ENCODE measurements around the gene UNC50. TPM values are rescaled to one million over a fixed set of nuclear protein-coding genes. Genes with fewer than 3 reads are reported as not detected.

The UNC50 gene
- total and polyA plus RNA-seq, 2 experiments from 2014 or later = 38.7 to 49.4 TPM

- Mint-ChIP-seq H3K27ac (no peak overlapping the region), H3K4me1 (no peaks in the 10 kb centered on the region), H3K9me3 (no peaks in the 10 kb centered on the region; the same call in 2 of the 3 replicates), H3K4me3 (no peak overlapping the region), H3K36me3 (ENCODE audit: low read depth) (no peaks in the 10 kb centered on the region), H3K27me3 (ENCODE audit: insufficient read depth, low read depth, poor library complexity) (no peaks in the 10 kb centered on the region)
- no peaks in the 10 kb centered on the region for H3K4me1 ChIP-seq (ENCODE audit: insufficient read depth)
- H3K4me2 ChIP-seq = no peak overlapping the region
- no peak overlapping the region for H2AFZ ChIP-seq
- H3K27me3 ChIP-seq (ENCODE audit: insufficient read depth) = no peaks in the 10 kb centered on the region
- no peaks in the 10 kb centered on the region for H4K20me1 ChIP-seq (replicated peaks; ENCODE audit: insufficient read depth)
- no peak for TF ChIP-seq EZH2phosphoT487 (IDR thresholded peaks at IDR 0.05; ENCODE audit: unreplicated experiment)
- no peak for TF ChIP-seq JUNB (IDR thresholded peaks at IDR 0.05; ENCODE audit: unreplicated experiment)
- TF ChIP-seq ZNF114 (CRISPR knock-in tag; IDR thresholded peaks at IDR 0.05) = no peak
- TF ChIP-seq CREB1 (CRISPR knock-in tag; IDR thresholded peaks at IDR 0.05; ENCODE audit: low read depth) = no peak
- H3K79me2 ChIP-seq (replicated peaks; ENCODE audit: insufficient read depth) = no peaks in the 10 kb centered on the region
- H3K27ac ChIP-seq (ENCODE audit: low read depth) = no peak overlapping the region
- no peaks in the 10 kb centered on the region for H3K36me3 ChIP-seq (ENCODE audit: insufficient read depth)
- DNase-seq (ENCODE audit: low spot score) (no peak), ATAC-seq (no peak)
- H3K4me3 ChIP-seq = no peak overlapping the region
- no peaks in the 10 kb centered on the region for H3K9me2 ChIP-seq (ENCODE audit: insufficient read depth)
- no peaks in the 10 kb centered on the region for H3F3A ChIP-seq (replicated peaks; ENCODE audit: low read depth)
Observed at GRCh38 chr2:98650998-98651397, 42.6 kb downstream of the UNC50 start.

DNA sequence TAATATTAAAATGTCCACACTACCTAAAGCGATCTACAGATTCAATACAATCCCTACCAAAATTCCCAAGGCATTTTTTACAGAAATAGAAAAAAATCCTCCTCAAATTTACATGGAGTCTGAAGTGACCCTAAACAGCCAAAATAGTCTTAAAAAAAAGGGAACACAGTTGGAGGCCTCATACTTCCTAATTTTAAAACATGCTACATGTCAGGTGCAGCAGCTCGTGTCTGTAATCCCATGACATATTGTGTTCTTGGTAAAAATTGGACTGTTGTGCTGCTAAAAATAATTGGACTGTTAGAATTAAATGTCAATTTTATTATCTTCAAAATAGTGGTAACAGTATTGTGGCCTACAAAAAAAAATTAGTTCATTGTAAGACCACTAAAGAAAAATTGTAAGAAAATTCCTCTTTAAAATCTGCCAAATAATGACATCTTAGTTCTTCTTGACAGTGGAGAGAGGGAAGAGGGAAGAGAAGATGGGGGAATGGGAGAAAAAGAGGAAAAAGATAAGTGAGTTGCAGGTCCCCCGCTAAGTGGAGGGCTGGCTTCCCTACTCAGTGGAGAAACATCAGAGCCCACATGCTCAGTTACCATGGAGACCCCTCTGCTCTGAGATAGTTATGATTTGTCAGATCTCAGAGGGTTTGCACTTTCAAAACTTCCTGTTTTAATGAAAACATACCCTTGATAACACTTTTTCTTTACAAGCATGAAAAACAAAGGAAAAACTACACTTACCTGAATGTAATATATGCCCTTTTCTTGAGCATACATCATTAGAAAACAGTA lies 46.5 kb downstream of the UNC50 start:
- H3K36me3 ChIP-seq (ENCODE audit: insufficient read depth) = no peaks in the 10 kb centered on the region
- ATAC-seq (no peak), DNase-seq (ENCODE audit: low spot score) (no peak)
- H3K79me2 ChIP-seq (replicated peaks; ENCODE audit: insufficient read depth) = no peaks in the 10 kb centered on the region
- no peak overlapping the region for H3K4me2 ChIP-seq
- H3K27me3 ChIP-seq (ENCODE audit: insufficient read depth) = no peaks in the 10 kb centered on the region
- H3K9me3 Mint-ChIP-seq = no peaks in the 10 kb centered on the region; the same call in 1 of the 3 replicates
- no peak overlapping the region for H3K27ac Mint-ChIP-seq
- H3K4me3 ChIP-seq = no peak overlapping the region
- H3F3A ChIP-seq (replicated peaks; ENCODE audit: low read depth) = no peaks in the 10 kb centered on the region
- no peaks in the 10 kb centered on the region for H4K20me1 ChIP-seq (replicated peaks; ENCODE audit: insufficient read depth)
- H3K27me3 Mint-ChIP-seq (ENCODE audit: insufficient read depth, low read depth, poor library complexity) = no peaks in the 10 kb centered on the region
- no peak overlapping the region for H2AFZ ChIP-seq
- no peak overlapping the region for H3K4me3 Mint-ChIP-seq
- H3K9me2 ChIP-seq (ENCODE audit: insufficient read depth) = 0 out of 2 replicates have a peak, but pooled peaks cover 4% of the 10 kb centered on the region
- no peaks in the 10 kb centered on the region for H3K4me1 ChIP-seq (ENCODE audit: insufficient read depth)
- H3K36me3 Mint-ChIP-seq (ENCODE audit: low read depth) = no peaks in the 10 kb centered on the region
- H3K27ac ChIP-seq (ENCODE audit: low read depth) = no peak overlapping the region
- H3K4me1 Mint-ChIP-seq = no peaks in the 10 kb centered on the region; the same call in 2 of the 3 replicates
- TF ChIP-seq EZH2phosphoT487 (IDR thresholded peaks at IDR 0.05; ENCODE audit: unreplicated experiment) (no peak), NANOG (IDR thresholded peaks at IDR 0.05; ENCODE audit: borderline replicate concordance) (no peak), POLR2AphosphoS5 (IDR thresholded peaks at IDR 0.05; ENCODE audit: low read depth) (no peak), STAT1 (IDR thresholded peaks at IDR 0.05; ENCODE audit: unreplicated experiment) (no peak), JUNB (IDR thresholded peaks at IDR 0.05; ENCODE audit: unreplicated experiment) (no peak)
- TF ChIP-seq, protein P1, sequence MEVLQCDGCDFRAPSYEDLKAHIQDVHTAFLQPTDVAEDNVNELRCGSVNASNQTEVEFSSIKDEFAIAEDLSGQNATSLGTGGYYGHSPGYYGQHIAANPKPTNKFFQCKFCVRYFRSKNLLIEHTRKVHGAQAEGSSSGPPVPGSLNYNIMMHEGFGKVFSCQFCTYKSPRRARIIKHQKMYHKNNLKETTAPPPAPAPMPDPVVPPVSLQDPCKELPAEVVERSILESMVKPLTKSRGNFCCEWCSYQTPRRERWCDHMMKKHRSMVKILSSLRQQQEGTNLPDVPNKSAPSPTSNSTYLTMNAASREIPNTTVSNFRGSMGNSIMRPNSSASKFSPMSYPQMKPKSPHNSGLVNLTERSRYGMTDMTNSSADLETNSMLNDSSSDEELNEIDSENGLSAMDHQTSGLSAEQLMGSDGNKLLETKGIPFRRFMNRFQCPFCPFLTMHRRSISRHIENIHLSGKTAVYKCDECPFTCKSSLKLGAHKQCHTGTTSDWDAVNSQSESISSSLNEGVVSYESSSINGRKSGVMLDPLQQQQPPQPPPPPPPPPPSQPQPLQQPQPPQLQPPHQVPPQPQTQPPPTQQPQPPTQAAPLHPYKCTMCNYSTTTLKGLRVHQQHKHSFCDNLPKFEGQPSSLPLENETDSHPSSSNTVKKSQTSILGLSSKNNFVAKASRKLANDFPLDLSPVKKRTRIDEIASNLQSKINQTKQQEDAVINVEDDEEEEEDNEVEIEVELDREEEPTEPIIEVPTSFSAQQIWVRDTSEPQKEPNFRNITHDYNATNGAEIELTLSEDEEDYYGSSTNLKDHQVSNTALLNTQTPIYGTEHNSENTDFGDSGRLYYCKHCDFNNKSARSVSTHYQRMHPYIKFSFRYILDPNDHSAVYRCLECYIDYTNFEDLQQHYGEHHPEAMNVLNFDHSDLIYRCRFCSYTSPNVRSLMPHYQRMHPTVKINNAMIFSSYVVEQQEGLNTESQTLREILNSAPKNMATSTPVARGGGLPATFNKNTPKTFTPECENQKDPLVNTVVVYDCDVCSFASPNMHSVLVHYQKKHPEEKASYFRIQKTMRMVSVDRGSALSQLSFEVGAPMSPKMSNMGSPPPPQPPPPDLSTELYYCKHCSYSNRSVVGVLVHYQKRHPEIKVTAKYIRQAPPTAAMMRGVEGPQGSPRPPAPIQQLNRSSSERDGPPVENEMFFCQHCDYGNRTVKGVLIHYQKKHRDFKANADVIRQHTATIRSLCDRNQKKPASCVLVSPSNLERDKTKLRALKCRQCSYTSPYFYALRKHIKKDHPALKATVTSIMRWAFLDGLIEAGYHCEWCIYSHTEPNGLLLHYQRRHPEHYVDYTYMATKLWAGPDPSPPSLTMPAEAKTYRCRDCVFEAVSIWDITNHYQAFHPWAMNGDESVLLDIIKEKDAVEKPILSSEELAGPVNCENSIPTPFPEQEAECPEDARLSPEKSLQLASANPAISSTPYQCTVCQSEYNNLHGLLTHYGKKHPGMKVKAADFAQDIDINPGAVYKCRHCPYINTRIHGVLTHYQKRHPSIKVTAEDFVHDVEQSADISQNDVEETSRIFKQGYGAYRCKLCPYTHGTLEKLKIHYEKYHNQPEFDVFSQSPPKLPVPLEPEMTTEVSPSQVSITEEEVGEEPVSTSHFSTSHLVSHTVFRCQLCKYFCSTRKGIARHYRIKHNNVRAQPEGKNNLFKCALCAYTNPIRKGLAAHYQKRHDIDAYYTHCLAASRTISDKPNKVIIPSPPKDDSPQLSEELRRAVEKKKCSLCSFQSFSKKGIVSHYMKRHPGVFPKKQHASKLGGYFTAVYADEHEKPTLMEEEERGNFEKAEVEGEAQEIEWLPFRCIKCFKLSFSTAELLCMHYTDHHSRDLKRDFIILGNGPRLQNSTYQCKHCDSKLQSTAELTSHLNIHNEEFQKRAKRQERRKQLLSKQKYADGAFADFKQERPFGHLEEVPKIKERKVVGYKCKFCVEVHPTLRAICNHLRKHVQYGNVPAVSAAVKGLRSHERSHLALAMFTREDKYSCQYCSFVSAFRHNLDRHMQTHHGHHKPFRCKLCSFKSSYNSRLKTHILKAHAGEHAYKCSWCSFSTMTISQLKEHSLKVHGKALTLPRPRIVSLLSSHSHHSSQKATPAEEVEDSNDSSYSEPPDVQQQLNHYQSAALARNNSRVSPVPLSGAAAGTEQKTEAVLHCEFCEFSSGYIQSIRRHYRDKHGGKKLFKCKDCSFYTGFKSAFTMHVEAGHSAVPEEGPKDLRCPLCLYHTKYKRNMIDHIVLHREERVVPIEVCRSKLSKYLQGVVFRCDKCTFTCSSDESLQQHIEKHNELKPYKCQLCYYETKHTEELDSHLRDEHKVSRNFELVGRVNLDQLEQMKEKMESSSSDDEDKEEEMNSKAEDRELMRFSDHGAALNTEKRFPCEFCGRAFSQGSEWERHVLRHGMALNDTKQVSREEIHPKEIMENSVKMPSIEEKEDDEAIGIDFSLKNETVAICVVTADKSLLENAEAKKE (CRISPR knock-in tag; IDR thresholded peaks at IDR 0.05) = no peak
- TF ChIP-seq, protein P2, sequence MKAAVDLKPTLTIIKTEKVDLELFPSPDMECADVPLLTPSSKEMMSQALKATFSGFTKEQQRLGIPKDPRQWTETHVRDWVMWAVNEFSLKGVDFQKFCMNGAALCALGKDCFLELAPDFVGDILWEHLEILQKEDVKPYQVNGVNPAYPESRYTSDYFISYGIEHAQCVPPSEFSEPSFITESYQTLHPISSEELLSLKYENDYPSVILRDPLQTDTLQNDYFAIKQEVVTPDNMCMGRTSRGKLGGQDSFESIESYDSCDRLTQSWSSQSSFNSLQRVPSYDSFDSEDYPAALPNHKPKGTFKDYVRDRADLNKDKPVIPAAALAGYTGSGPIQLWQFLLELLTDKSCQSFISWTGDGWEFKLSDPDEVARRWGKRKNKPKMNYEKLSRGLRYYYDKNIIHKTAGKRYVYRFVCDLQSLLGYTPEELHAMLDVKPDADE (IDR thresholded peaks at IDR 0.05) = no peak
- TF ChIP-seq, protein P3, sequence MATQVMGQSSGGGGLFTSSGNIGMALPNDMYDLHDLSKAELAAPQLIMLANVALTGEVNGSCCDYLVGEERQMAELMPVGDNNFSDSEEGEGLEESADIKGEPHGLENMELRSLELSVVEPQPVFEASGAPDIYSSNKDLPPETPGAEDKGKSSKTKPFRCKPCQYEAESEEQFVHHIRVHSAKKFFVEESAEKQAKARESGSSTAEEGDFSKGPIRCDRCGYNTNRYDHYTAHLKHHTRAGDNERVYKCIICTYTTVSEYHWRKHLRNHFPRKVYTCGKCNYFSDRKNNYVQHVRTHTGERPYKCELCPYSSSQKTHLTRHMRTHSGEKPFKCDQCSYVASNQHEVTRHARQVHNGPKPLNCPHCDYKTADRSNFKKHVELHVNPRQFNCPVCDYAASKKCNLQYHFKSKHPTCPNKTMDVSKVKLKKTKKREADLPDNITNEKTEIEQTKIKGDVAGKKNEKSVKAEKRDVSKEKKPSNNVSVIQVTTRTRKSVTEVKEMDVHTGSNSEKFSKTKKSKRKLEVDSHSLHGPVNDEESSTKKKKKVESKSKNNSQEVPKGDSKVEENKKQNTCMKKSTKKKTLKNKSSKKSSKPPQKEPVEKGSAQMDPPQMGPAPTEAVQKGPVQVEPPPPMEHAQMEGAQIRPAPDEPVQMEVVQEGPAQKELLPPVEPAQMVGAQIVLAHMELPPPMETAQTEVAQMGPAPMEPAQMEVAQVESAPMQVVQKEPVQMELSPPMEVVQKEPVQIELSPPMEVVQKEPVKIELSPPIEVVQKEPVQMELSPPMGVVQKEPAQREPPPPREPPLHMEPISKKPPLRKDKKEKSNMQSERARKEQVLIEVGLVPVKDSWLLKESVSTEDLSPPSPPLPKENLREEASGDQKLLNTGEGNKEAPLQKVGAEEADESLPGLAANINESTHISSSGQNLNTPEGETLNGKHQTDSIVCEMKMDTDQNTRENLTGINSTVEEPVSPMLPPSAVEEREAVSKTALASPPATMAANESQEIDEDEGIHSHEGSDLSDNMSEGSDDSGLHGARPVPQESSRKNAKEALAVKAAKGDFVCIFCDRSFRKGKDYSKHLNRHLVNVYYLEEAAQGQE (IDR thresholded peaks at IDR 0.05; ENCODE audit: unreplicated experiment) = no peak

All from GM23338 (cell line).